GM19099 (cell line): ENCODE measurements around the gene TP63.

Source experiments
- POLR2A ChIP-seq: IDR thresholded peaks from 3 replicates; pipeline ENCODE4 v1.6.1; 2011; ENCODE audit warnings: low read depth; ENCODE audit not compliant: insufficient read length; ENCODE audit errors: extremely low read depth

Gene TP63

DNA sequence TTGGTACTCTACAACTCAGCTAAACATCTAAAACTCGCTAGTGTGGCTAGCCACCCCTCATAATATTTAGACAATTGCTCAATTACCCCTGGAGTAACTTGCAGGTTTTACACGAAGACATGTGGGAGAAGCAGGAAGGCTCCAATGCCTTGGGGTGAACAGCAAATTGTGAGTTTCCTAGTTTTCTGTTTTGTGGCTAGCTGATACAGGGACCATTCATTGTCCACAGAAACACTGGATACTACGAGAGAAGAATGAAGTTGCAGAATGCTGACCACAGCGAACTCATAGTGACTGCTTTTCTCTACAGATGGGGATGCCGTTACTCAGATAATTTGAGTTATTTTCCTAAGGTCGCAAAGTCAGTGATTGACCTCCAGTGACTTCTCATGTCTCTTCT is 276.6 kb downstream of the TP63 start:
- no peak for TF ChIP-seq POLR2A

DNA sequence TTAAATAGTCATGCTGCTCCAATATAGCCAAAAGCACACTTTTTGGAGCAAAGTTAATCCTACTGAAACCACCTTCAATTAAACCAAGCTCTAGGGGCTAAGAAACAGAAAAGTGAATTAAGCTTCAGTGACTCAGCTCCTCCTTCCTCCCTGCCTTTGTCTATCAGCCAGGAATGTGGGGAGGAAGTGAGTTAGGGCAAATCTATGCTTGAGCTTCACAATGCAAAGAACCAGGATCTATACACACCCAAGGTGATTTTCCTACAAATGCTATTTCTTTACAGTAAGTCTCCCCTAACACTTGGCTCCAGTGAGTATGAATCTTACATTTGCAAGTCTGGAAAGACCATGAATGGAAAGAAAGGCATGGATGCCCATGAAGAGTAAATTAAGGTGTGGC is 277.5 kb downstream of the TP63 start:
- no peak for TF ChIP-seq POLR2A

DNA sequence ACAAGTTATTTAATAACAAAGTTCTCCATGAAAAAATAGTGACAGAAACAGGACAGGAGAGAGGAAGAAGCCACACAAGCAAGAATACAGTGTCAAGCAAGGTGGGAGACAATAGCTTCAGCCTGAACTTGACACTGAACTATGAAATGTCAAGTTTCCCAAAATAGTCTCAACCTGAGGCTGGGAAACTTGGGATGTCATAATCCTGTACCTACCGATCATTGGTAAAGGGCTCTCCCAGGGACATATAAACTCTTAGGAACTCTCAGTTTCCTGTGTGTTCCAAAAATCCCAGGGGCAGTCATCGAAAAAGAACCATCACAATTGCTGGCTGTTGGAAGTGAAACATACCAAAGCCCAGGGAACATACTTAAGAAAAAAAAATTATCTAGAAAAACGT is 277.9 kb downstream of the TP63 start:
- TF ChIP-seq POLR2A, result no peak

DNA sequence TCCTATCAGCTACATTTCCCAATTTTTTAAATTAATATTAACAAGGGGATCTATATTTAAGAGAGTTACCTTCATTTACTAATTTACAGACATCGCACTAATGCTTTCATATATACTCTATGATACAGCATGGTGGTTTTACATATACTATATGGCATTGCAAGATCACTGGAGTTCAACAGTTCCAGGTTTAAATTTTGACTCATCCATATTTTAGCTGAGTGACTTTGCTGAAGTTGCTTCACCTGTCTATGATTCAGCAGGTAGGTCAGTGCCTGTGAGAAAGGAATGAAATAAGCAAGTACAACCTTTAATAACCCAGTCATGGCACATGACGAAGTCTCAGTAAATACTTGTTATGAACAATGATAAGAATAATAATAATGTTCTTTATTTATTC is 278.4 kb downstream of the TP63 start:
- no peak for TF ChIP-seq POLR2A

DNA sequence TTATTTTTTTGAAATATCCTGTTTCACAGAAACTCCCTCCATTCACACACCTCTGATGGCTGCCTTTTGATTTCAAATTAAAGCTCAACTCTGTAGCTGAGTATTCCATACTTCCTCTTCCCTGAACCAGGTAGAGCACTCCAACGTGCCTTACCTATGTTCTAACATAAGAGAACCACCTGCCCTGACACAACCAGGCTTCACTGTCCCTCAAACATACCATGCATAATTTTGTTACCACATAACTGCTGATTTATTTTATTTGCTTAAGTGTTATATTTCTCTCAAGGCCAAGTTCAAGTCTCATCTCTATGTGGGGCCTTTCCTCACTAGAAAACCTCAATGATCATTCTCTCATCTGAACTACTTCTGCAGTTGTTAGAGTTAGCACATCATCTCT is 279.8 kb downstream of the TP63 start:
- no peak for TF ChIP-seq POLR2A

- no peak for TF ChIP-seq POLR2A
Measured at GRCh38 chr3:189914799-189915198, 283.6 kb downstream of the TP63 start.

DNA sequence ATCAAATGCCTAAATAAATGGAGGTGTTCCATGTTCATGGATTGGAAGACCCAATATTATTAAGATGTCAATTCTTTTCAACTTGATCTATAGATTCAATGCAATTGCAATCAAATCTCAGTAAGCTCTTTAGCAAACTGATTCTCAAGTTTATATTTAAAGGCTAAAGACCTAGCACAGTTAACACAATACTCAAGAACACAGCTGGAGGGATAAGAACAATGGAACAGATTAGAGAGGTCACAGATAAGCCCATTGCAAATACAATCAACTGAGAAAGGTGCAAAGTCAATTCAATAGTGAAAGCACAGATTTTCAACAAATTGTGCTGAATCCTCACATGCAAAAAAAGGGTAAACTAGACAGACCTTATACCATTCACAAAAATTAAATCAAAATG is 290.6 kb downstream of the TP63 start:
- no peak for TF ChIP-seq POLR2A

GRCh38 chr3:189927975-189928895 is 297.0 kb downstream of the TP63 start:
- no peak for TF ChIP-seq POLR2A

DNA sequence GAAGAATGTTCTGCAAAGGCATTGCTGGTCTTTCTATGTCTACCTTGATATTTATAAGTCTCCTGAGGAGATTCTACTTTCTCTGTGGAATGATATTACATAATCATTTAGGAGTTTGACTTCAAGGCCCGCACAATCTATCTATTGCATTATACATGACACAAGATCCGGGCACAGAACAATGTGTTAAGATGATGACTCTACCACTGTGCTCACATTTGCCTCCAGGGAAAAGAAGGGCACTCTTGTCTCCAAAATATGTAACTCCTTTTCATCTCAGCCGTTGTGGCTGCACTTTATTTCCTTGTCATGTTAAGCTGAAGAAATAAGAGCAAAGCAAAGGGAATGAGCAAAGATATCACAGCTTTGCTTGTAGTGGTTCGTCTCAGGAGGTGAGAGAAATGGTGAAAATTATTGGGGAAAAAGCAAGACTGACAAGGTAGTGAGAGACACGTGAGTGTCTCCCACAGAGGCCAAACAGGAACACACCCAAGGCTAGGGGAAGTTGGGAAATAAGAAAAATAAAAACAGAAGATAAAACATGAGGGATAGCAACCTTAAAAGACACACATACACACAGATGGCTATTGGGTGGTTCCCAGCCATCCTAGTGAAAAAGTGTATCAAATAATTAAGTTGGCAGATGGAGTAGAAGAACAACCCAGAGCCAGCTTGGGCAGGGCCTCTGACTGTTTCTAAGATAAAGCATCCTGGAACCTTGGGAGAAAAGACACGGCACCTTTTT is 305.2 kb downstream of the TP63 start:
- TF ChIP-seq POLR2A, result no peak

- TF ChIP-seq POLR2A, result no peak
Measured at GRCh38 chr3:189937302-189938127, 306.3 kb downstream of the TP63 start.

GRCh38 chr3:189941125-189941524 is 309.9 kb downstream of the TP63 start:
- TF ChIP-seq POLR2A, result no peak

- TF ChIP-seq POLR2A, result no peak
Measured at GRCh38 chr3:189941679-189942078, 310.5 kb downstream of the TP63 start.

GRCh38 chr3:189942948-189943347 is 311.8 kb downstream of the TP63 start:
- no peak for TF ChIP-seq POLR2A

DNA sequence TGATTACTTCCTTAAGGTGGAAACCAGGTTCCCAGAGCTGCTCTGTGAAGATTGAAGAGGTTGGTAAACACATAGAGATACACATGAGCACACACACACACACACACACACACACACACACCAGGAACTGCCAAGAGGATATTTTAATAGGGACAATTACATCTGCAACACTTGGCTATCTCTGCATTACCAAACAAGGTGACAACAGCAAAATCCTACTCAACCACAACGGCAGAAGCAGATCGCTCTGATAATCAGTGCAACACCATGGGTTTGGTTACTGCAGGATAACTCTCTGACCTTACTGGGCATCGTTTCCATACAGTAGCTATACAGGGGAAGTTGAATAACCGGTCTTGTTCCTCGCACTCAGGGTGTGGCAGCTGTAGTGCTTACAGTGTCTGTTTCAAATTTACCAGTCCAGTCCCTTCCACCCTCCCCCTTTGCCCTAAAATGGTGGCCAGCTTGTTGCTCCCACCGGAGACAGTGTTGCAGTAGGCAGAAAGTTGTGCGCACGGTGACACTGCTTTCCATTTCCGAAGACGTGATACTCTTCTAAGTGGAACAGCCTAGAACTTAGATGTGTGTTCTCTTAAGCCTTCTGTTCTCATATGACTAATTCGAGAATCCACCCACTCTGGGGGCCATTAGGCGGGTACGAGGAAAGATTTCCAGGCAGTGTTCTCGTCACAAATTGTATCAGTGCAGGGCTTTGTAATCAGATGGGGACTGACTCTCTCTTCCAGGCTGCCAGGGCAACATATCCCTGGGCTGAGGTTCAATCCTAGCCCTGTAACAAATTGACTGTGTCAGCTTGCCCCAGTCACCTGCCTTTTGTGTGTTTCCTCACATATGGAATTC is 313.3 kb downstream of the TP63 start:
- no peak for TF ChIP-seq POLR2A

- no peak for TF ChIP-seq POLR2A
Measured at GRCh38 chr3:189945935-189946709, 314.9 kb downstream of the TP63 start.
